GM18519 (cell line): ENCODE results near the gene CAMSAP3.

Experiments used
- ATAC-seq: cut with Tn5 transposase; IDR thresholded peaks from one replicate; pipeline ENCODE4 v1.9.1; 2021; ENCODE audit warnings: mild to moderate bottlenecking, moderate library complexity; ENCODE audit not compliant: unreplicated experiment, low FRiP score

CAMSAP3 gene

GRCh38 chr19:7595466-7596133 lies at the start of gene CAMSAP3:
Gene CAMSAP3 (plus strand): TSS chr19:7595863. CDS start chr19:7596003, 140 bp downstream.
- ATAC-seq = no peak

GRCh38 chr19:7545904-7546303 lies 49.8 kb upstream of the CAMSAP3 start:
- no peak for ATAC-seq

GRCh38 chr19:7547159-7547558 lies 48.5 kb upstream of the CAMSAP3 start:
- ATAC-seq = no peak

GRCh38 chr19:7549429-7550148 lies 46.1 kb upstream of the CAMSAP3 start:
- ATAC-seq = no peak

- no peak for ATAC-seq
These were observed 45.4 kb upstream of the CAMSAP3 start for GRCh38 chr19:7550169-7550770.

- no peak for ATAC-seq
These were observed 44.5 kb upstream of the CAMSAP3 start for GRCh38 chr19:7550987-7551761.

GRCh38 chr19:7552781-7553180 lies 42.9 kb upstream of the CAMSAP3 start:
- no peak for ATAC-seq

GRCh38 chr19:7554565-7554964 lies 41.1 kb upstream of the CAMSAP3 start:
- ATAC-seq = no peak

GRCh38 chr19:7554990-7555864 lies 40.4 kb upstream of the CAMSAP3 start:
- ATAC-seq = no peak

GRCh38 chr19:7556696-7557315 lies 38.9 kb upstream of the CAMSAP3 start:
- ATAC-seq = no peak

GRCh38 chr19:7558667-7559066 lies 37.0 kb upstream of the CAMSAP3 start:
- ATAC-seq = no peak

- ATAC-seq = no peak
These were observed 36.6 kb upstream of the CAMSAP3 start for GRCh38 chr19:7559102-7559501.

GRCh38 chr19:7560255-7560654 lies 35.4 kb upstream of the CAMSAP3 start:
- no peak for ATAC-seq

- no peak for ATAC-seq
These were observed 34.3 kb upstream of the CAMSAP3 start for GRCh38 chr19:7561325-7561724.

- no peak for ATAC-seq
These were observed 32.8 kb upstream of the CAMSAP3 start for GRCh38 chr19:7562646-7563393.

- no peak for ATAC-seq
These were observed 30.8 kb upstream of the CAMSAP3 start for GRCh38 chr19:7564866-7565265.

- no peak for ATAC-seq
These were observed 30.3 kb upstream of the CAMSAP3 start for GRCh38 chr19:7565332-7565731.

- no peak for ATAC-seq
These were observed 24.9 kb upstream of the CAMSAP3 start for GRCh38 chr19:7570761-7571160.
